H7 (cell line): ENCODE results near the gene PRPF38B. TPM values are rescaled to one million over a fixed set of nuclear protein-coding genes. Genes with fewer than 3 reads are reported as not detected.
"Not testable (repeated sequence)": the region's sequence is repeated elsewhere in the genome, so short reads cannot be mapped to it uniquely, and the experiment has no call there.

Experiments
- DNase-seq: peaks from one replicate; pipeline ENCODE4 v3.0.0; 2012
- H3K27me3 ChIP-seq: 2 replicates; pipeline ENCODE4 v1.6.0; 2011; ENCODE audit warnings: mild to moderate bottlenecking, low read length; ENCODE audit not compliant: control insufficient read depth, insufficient read depth
- H3K36me3 ChIP-seq: replicated peaks from 2 replicates; pipeline ENCODE4 v1.5.1; 2011; ENCODE audit warnings: low read length; ENCODE audit not compliant: control insufficient read depth, insufficient read depth
- H3K4me3 ChIP-seq: 2 replicates; pipeline ENCODE4 v1.5.1; 2011; ENCODE audit warnings: low read depth, mild to moderate bottlenecking, control low read depth, low read length, moderate library complexity; ENCODE audit not compliant: insufficient read depth
- total RNA-seq: library from RNA; depleted of rRNA; stranded (reverse); fragments of >200 nt; shearing (Covaris generic); gene quantifications from 2 replicates; pipeline ENCODE4 v1.2.3, GENCODE V29; 2014

Gene PRPF38B
- total RNA-seq, 1 experiment from 2014 or later: 31.9 TPM

GRCh38 chr1:108699375-108700332 lies 7.5 kb downstream of the PRPF38B start:
- no peak for DNase-seq
- peaks cover 39% of the 10 kb centered on the region for H3K36me3 ChIP-seq
- H3K4me3 ChIP-seq: no peak overlapping the region
- H3K27me3 ChIP-seq: no peaks in the 10 kb centered on the region

DNA sequence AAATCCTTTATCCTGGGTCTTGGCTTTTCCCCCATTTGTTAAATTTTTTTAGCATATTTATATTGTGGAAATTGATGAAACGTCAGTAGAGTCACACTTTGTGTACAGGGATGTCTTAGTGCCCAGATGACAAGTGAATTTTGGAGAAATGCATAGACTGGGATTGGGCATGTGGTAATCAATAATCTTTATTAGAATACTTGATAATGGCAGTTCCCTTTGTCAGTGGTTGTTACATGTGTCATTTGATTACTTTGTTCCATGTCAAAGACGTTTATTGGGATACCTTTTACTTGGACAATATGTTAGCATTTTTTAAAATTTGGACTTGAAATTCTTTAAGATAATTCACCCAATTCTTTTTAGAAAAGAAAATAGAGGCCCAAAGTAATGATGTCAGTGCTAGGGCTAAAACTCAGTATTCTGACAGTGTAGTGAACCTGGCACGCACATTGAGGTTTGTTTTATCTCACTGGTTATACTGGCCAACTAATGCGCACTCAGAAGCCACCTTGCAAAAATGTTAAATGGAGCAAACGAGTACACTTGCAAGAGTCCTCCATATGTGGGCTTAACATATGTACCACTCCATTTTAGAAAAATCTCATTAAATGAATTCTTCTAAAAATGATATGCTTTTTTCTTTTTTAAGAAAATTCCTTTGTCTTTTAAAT lies 9.2 kb downstream of the PRPF38B start:
- Histone ChIP-seq H3K4me3 (no peak overlapping the region), H3K27me3 (no peaks in the 10 kb centered on the region), H3K36me3 (peaks cover 29% of the 10 kb centered on the region)
- DNase-seq: no peak

DNA sequence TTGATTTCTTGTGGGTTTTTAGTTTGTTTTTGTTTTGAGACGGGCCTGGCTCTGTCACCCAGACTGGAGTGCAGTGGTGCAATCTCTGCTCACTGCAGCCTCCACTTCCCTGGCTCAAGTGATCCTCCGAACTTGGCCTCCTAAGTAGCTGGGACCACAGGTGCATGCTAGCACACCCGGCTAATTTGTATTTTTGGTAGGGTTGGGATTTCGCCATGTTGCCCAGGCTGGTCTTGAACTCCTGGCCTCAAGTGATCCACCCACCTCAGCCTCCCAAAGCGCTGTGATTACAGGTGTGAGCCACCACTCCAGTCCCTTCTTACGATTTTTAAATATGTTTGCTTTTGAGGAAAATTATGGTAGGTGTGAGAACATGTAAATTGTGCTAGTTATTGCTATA lies 10.0 kb downstream of the PRPF38B start:
- not testable (repeated sequence) for DNase-seq, H3K27me3 ChIP-seq, H3K4me3 ChIP-seq
- H3K36me3 ChIP-seq: peaks cover 23% of the 10 kb centered on the region

DNA sequence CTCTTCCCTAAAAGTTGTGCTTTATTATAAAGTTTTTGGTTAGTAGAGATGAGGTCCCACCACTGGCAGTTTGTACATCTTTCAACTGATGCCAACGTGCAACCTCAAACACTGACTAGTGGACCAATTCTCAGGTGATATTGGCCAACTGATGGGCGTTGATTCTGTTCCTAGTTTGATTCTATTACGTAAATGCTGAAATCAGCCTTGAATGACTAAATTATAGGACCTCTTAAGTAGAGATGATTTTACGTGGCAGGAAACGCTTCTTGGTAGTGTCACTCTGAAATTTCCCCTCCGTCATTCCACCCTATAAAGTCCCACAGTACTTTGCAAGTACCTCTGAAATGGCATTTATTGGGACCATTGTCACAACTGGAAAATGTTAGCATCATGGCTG lies 11.8 kb downstream of the PRPF38B start:
- Histone ChIP-seq H3K36me3 (peaks cover 10% of the 10 kb centered on the region), H3K4me3 (no peak overlapping the region), H3K27me3 (no peaks in the 10 kb centered on the region)
- DNase-seq: no peak

DNA sequence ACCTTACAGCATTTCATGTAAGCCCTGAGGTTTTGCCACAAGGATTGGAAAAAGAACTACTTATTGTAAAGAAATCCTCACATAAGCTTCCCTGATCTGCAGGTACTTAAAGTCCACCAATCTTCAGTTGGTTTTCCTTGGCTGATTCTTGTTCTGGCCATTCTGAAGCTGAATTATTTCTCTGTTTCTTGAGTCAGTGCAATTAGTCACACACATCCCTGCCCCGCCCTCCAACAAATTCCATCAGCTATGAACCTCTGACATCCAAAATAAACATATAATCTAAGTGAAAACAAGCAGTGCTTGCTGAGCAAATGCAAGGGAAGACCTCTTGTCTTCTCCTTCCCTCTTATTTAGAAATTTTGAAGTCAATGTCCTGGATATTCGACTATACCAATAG lies 12.4 kb downstream of the PRPF38B start:
- Histone ChIP-seq H3K27me3 (no peaks in the 10 kb centered on the region), H3K36me3 (peaks cover 5% of the 10 kb centered on the region), H3K4me3 (no peak overlapping the region)
- DNase-seq: no peak

GRCh38 chr1:108706643-108707042 lies 14.5 kb downstream of the PRPF38B start:
- Histone ChIP-seq H3K36me3 (no peaks in the 10 kb centered on the region), H3K27me3 (no peaks in the 10 kb centered on the region), H3K4me3 (no peak overlapping the region)
- no peak for DNase-seq

DNA sequence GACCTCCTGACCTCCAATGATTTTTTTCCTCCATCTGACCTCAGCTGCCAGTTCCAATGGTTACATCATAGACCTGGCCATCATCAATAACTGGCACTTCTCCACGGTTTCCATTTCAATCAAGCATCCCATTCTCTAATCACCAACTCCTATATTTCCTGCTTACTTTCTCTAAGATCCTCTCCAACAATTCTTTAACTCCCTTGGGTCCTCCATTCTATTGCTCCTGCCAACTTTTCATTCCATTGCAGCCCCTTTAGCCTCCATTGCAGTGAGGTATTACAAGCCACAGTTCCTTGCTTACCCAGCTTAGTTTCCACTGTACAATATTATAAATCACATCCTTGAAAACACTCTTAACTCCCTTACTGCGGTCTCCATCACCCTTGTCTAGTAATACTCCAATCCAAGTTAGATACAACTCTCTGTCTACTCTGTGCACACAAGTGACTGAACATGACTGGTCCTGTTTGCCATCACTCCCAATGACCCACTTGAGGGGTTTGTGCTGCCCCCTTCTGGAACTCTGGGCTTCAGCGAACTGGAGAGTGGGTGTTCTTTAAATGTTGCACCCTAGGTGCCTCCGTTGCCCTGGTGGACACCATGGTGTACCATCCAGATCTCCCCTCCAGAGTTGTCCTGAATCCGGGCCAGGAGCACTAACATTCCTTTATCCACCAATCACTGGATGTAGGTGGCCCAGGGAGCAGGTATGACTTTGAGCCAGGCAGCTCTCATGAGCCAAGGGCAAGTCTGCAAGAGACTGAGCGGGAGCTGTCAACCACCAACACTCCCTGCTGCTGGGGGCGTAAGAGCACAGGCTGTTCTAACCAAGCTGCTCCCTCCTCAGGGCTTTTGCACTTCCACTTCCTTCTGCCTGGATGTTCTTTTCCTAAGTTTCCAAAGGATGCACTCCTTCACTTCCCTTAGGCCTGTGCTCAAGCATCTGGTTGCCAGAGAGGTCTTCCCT lies 16.9 kb downstream of the PRPF38B start:
- no peak overlapping the region for H3K4me3 ChIP-seq
- DNase-seq: peak; percentile 39
- no peaks in the 10 kb centered on the region for H3K36me3 ChIP-seq
- no peaks in the 10 kb centered on the region for H3K27me3 ChIP-seq

DNA sequence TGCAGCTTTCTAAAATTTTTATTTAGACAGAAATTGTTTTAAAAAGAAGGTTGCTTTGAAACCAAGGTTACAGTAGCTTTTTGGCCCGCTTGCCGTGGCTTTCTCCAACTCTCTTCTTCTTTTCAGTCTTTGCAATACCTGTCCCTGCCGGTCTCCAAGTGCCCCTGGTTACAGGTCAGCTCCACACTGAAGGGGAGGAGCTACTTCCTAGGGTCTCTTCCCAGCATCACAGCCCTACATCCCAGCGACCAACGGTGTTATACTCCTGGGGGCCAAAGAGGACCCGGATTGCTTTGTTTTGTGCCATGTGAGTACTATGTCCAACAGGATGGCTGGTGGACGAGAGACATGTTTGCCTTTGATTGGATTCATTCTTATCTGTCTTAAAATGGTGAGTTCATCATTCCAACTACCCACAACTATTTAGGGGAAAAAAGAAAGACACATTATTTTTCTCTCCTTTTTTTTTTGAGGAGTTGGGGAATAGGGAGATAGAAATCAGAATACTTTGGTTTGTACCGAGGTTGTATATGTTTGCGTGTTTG lies 20.6 kb downstream of the PRPF38B start, which contains the start of gene FNDC7:
Gene FNDC7 (plus strand): TSS at position 303 of the 545 bp plus-strand sequence. CDS start 26 bp downstream, at position 329.
- Histone ChIP-seq H3K27me3 (no peaks in the 10 kb centered on the region), H3K36me3 (no peaks in the 10 kb centered on the region), H3K4me3 (no peak within 1 kb of the TSS)
- DNase-seq: peak; percentile 78

DNA sequence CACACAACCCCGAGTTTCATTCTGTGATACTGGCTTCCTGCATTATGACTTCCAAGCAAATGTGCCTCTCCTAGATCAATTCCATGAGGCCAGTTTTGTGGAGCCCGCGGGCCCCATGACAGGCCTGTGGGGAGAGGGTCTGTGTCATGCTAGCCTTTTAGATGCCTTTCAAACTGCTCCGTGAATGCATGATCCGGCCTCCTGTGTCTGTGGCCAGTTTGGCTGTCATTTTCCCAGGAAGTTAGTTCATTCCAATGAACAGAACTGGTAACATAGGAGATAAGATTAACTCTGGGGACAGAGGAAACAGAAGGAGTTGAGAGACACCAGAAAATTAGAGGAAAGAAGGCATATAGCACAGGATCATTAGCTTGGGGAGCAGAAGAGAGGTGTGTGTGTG lies 23.8 kb downstream of the PRPF38B start:
- no peak for DNase-seq
- Histone ChIP-seq H3K27me3 (no peaks in the 10 kb centered on the region), H3K36me3 (no peaks in the 10 kb centered on the region), H3K4me3 (no peak overlapping the region)

GRCh38 chr1:108716437-108717230 lies 24.5 kb downstream of the PRPF38B start:
- no peak overlapping the region for H3K4me3 ChIP-seq
- H3K27me3 ChIP-seq: no peaks in the 10 kb centered on the region
- no peaks in the 10 kb centered on the region for H3K36me3 ChIP-seq
- no peak for DNase-seq

- H3K36me3 ChIP-seq: no peaks in the 10 kb centered on the region
- no peak for DNase-seq
- no peak overlapping the region for H3K4me3 ChIP-seq
Measured at GRCh38 chr1:108717774-108718316, 25.7 kb downstream of the PRPF38B start.

DNA sequence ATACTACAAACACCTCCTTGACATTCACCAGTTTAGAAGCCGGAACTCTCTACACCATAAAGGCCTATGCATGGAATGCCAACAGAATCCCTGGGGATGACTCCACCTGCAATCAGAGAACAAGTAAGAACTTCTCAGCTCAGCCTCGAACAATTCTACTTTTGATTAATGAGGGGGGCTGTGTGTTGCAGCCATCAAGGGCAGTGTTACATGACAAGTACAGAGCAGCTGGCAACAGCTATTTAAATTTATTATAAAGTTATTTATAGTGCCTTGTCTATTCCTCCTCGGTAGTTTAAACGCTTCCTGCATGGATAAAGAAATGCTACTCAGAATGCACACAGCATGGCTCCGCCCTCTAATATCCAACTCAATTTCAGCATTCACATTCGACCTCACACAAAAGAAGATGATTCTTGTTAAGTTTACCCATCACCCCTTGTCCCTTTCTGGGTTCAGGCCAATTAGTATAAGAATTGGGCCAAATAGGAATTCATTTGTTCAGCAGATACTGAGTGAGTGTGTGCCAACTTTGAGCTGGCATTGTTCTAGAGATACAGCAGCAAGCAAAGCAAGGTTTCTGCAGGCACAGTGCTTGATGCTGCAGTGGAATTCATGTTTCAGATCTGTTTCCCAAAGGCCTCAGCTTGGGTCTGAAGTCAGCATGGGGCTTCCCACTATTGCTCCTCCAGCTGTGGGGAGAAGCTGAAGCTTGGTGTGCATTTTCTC lies 27.0 kb downstream of the PRPF38B start:
- Histone ChIP-seq H3K36me3 (no peaks in the 10 kb centered on the region), H3K4me3 (no peak overlapping the region), H3K27me3 (no peaks in the 10 kb centered on the region)
- DNase-seq: no peak

More at GRCh38 chr1:108717774-108718316, 25.7 kb downstream of the PRPF38B start:
- H3K27me3 ChIP-seq: no peaks in the 10 kb centered on the region
